GM23338 (cell line): Measurements from ENCODE around the gene ALOX15B. TPM values are rescaled to one million over a fixed set of nuclear protein-coding genes. Genes with fewer than 3 reads are reported as not detected.

Source experiments
- ATAC-seq: fragments of 200-7000 bp; cut with Tn5 transposase; 3 replicates; pipeline ENCODE4 v1.9.1; 2020
- DNase-seq: peaks from one replicate; pipeline ENCODE4 v3.0.0-alpha.2; 2015; ENCODE audit warnings: low spot score
- H2AFZ ChIP-seq: fragments of 200-600 bp; sonication (generic); 2 replicates; pipeline ENCODE4 v1.8.0; 2016; ENCODE audit warnings: antibody characterized with exemption, mild to moderate bottlenecking, moderate library complexity
- H3F3A ChIP-seq: fragments of 200-600 bp; sonication (generic); replicated peaks from 2 replicates; pipeline ENCODE4 v1.8.0; 2017; ENCODE audit warnings: antibody characterized with exemption, mixed run types, low read depth
- H3K27ac ChIP-seq: fragments of 200-600 bp; sonication (generic); 2 replicates; pipeline ENCODE4 v1.6.1; 2016; ENCODE audit warnings: low read depth
- H3K27me3 ChIP-seq: fragments of 200-600 bp; sonication (generic); 2 replicates; pipeline ENCODE4 v1.8.0; 2016; ENCODE audit warnings: mild to moderate bottlenecking, mixed run types, moderate library complexity; ENCODE audit not compliant: insufficient read depth
- H3K36me3 ChIP-seq: fragments of 200-600 bp; sonication (generic); 2 replicates; pipeline ENCODE4 v1.8.0; 2016; ENCODE audit warnings: mild to moderate bottlenecking; ENCODE audit not compliant: insufficient read depth
- H3K4me1 ChIP-seq: fragments of 200-600 bp; sonication (generic); 2 replicates; pipeline ENCODE4 v1.8.0; 2016; ENCODE audit warnings: mild to moderate bottlenecking, moderate library complexity; ENCODE audit not compliant: insufficient read depth
- H3K4me2 ChIP-seq: fragments of 200-600 bp; sonication (generic); 2 replicates; pipeline ENCODE4 v1.7.1; 2017; ENCODE audit warnings: mixed run types
- H3K4me3 ChIP-seq: fragments of 200-600 bp; sonication (generic); 2 replicates; pipeline ENCODE4 v1.6.1; 2016; ENCODE audit warnings: mixed run types
- H3K79me2 ChIP-seq: fragments of 200-600 bp; sonication (generic); replicated peaks from 2 replicates; pipeline ENCODE4 v1.8.0; 2017; ENCODE audit warnings: mild to moderate bottlenecking; ENCODE audit not compliant: insufficient read depth
- H3K9me2 ChIP-seq: fragments of 200-600 bp; sonication (generic); 2 replicates; pipeline ENCODE4 v1.8.0; 2017; ENCODE audit not compliant: insufficient read depth
- H4K20me1 ChIP-seq: fragments of 200-600 bp; sonication (generic); replicated peaks from 2 replicates; pipeline ENCODE4 v1.8.0; 2017; ENCODE audit warnings: mild to moderate bottlenecking; ENCODE audit not compliant: insufficient read depth
- H3K27ac Mint-ChIP-seq: 2 replicates; pipeline ENCODE4 v1.8.0; 2020; ENCODE audit warnings: inconsistent platforms, mild to moderate bottlenecking, moderate library complexity, mixed read lengths
- H3K27me3 Mint-ChIP-seq: 3 replicates; pipeline ENCODE4 v1.8.0; 2022; ENCODE audit warnings: low read depth, mild to moderate bottlenecking, moderate library complexity, mixed read lengths, inconsistent platforms; ENCODE audit not compliant: insufficient read depth, poor library complexity
- H3K36me3 Mint-ChIP-seq: 3 replicates; pipeline ENCODE4 v1.8.0; 2021; ENCODE audit warnings: low read depth, mild to moderate bottlenecking, inconsistent platforms, moderate library complexity, mixed read lengths
- H3K4me1 Mint-ChIP-seq: 3 replicates; pipeline ENCODE4 v1.8.0; 2020; ENCODE audit warnings: mild to moderate bottlenecking, inconsistent platforms, mixed read lengths
- H3K4me3 Mint-ChIP-seq: 3 replicates; pipeline ENCODE4 v1.8.0; 2021; ENCODE audit warnings: moderate library complexity, mild to moderate bottlenecking, inconsistent platforms, mixed read lengths
- H3K9me3 Mint-ChIP-seq: 3 replicates; pipeline ENCODE4 v1.8.0; 2020; ENCODE audit warnings: moderate library complexity, mild to moderate bottlenecking, inconsistent platforms, mixed read lengths
- CREB1 ChIP-seq: fragments of 250-450 bp; sonication (Bioruptor Pico); IDR thresholded peaks from 2 replicates; pipeline ENCODE4 v1.5.0; 2020; ENCODE audit warnings: low read depth, mild to moderate bottlenecking, moderate library complexity
- CTCF ChIP-seq, 2 experiments: fragments of 200-600 bp in 1 of 2; sonication (generic) in 1 of 2; conservative IDR thresholded peaks; 2 replicates each; pipeline versions ENCODE4 v1.5.1 to v1.6.1; 2016 to 2017; ENCODE audit warnings: antibody characterized with exemption in 2 of 2, low read depth in 2 of 2, mild to moderate bottlenecking in 2 of 2, moderate library complexity in 1 of 2
- ETS1 ChIP-seq: IDR thresholded peaks from 2 replicates; pipeline ENCODE4 v1.6.1; 2016; ENCODE audit warnings: antibody characterized with exemption
- EZH2 ChIP-seq: fragments of 200-600 bp; sonication (generic); IDR thresholded peaks from one replicate; pipeline ENCODE4 v1.8.0; 2017; ENCODE audit warnings: antibody characterized with exemption, mild to moderate bottlenecking, low read depth; ENCODE audit not compliant: unreplicated experiment
- EZH2phosphoT487 ChIP-seq: fragments of 200-600 bp; sonication (generic); IDR thresholded peaks from one replicate; pipeline ENCODE4 v1.8.1; 2018; ENCODE audit warnings: antibody characterized with exemption; ENCODE audit not compliant: unreplicated experiment
- JUNB ChIP-seq: IDR thresholded peaks from one replicate; pipeline ENCODE4 v1.6.1; 2016; ENCODE audit warnings: antibody characterized with exemption; ENCODE audit not compliant: unreplicated experiment
- NANOG ChIP-seq: IDR thresholded peaks from 2 replicates; pipeline ENCODE4 v1.6.1; 2016; ENCODE audit warnings: antibody characterized with exemption, borderline replicate concordance
- REST ChIP-seq: IDR thresholded peaks from one replicate; pipeline ENCODE4 v1.6.1; 2018; ENCODE audit warnings: antibody characterized with exemption; ENCODE audit not compliant: unreplicated experiment
- STAT1 ChIP-seq: IDR thresholded peaks from one replicate; pipeline ENCODE4 v1.6.1; 2016; ENCODE audit warnings: antibody characterized with exemption; ENCODE audit not compliant: unreplicated experiment
- polyA plus RNA-seq: library from polyadenylated mRNA; unstranded; fragments of >200 nt; fragmentation: Nextera tagmentation; extraction: Ambion mirVana; gene quantifications from 2 replicates; pipeline ENCODE4 v1.2.1, GENCODE V29; 2016
- total RNA-seq: library from RNA; depleted of rRNA; stranded (reverse); fragments of >200 nt; shearing (Covaris generic); gene quantifications from 2 replicates; pipeline ENCODE4 v1.2.3, GENCODE V29; 2014

ALOX15B gene
- total and polyA plus RNA-seq, 2 experiments from 2014 or later: 0.42 to 0.45 TPM

- TF ChIP-seq EZH2 (no peak), CTCF (conservative IDR thresholded peaks at IDR 0.05; ENCODE audit: low read depth in 2 of 2) (no peak)
These were observed 45.9 kb upstream of the ALOX15B start (continued) for GRCh38 chr17:7992924-7993323.

GRCh38 chr17:7993972-7994589 is 44.8 kb upstream of the ALOX15B start:
- DNase-seq: no peak
- peaks cover 4% of the 10 kb centered on the region; the same call in 1 of the 3 replicates for H3K4me1 Mint-ChIP-seq
- H3K27ac Mint-ChIP-seq: no peak overlapping the region
- no peaks in the 10 kb centered on the region; the same call in 2 of the 3 replicates for H3K36me3 Mint-ChIP-seq
- peaks cover 9% of the 10 kb centered on the region; the same call in 2 of the 3 replicates for H3K9me3 Mint-ChIP-seq
- H3K4me3 Mint-ChIP-seq: no peak overlapping the region
- peaks cover 17% of the 10 kb centered on the region for H3K27me3 Mint-ChIP-seq
- Histone ChIP-seq H3K79me2 (no peaks in the 10 kb centered on the region), H3K36me3 (no peaks in the 10 kb centered on the region), H3K27ac (no peak overlapping the region), H3K9me2 (no peaks in the 10 kb centered on the region), H3K4me3 (no peak overlapping the region), H3K4me1 (no peaks in the 10 kb centered on the region), H4K20me1 (no peaks in the 10 kb centered on the region), H3F3A (no peaks in the 10 kb centered on the region), H3K27me3 (peaks cover 19% of the 10 kb centered on the region), H2AFZ (peak overlapping the region; percentile 56; the same call in 1 of the 2 replicates), H3K4me2 (no peak overlapping the region)
- ATAC-seq: no peak
- TF ChIP-seq ETS1 (no peak), STAT1 (no peak), CTCF (conservative IDR thresholded peaks at IDR 0.05; ENCODE audit: low read depth in 2 of 2) (no peak), JUNB (no peak), REST (no peak), CREB1 (CRISPR knock-in tag) (no peak), NANOG (no peak), EZH2phosphoT487 (no peak)
